ENCODE measurements around the gene NRL.

- no peak for TF ChIP-seq EP300 (IDR thresholded peaks at IDR 0.05)
- TF ChIP-seq, protein P1, sequence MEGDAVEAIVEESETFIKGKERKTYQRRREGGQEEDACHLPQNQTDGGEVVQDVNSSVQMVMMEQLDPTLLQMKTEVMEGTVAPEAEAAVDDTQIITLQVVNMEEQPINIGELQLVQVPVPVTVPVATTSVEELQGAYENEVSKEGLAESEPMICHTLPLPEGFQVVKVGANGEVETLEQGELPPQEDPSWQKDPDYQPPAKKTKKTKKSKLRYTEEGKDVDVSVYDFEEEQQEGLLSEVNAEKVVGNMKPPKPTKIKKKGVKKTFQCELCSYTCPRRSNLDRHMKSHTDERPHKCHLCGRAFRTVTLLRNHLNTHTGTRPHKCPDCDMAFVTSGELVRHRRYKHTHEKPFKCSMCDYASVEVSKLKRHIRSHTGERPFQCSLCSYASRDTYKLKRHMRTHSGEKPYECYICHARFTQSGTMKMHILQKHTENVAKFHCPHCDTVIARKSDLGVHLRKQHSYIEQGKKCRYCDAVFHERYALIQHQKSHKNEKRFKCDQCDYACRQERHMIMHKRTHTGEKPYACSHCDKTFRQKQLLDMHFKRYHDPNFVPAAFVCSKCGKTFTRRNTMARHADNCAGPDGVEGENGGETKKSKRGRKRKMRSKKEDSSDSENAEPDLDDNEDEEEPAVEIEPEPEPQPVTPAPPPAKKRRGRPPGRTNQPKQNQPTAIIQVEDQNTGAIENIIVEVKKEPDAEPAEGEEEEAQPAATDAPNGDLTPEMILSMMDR (IDR thresholded peaks at IDR 0.05): no peak
- no peak for TF ChIP-seq POLR2AphosphoS5 (IDR thresholded peaks at IDR 0.05)
These were observed 54.3 kb downstream of the NRL start for GRCh38 chr14:24060443-24060842.

Data from esophagus muscularis mucosa (tissue), 4 donors.